NCI-H1092 treated with DMSO at 0.1 percent for 48 hours (cell line): Measurements from ENCODE around the gene LGMN.
"Not testable (repeated sequence)": the region's sequence is repeated elsewhere in the genome, so short reads cannot be mapped to it uniquely, and the experiment has no call there.

Experiments
- DNase-seq: peaks from one replicate; lab custom pipeline; 2025; lab: John Stamatoyannopoulos, UW

The LGMN gene

DNA sequence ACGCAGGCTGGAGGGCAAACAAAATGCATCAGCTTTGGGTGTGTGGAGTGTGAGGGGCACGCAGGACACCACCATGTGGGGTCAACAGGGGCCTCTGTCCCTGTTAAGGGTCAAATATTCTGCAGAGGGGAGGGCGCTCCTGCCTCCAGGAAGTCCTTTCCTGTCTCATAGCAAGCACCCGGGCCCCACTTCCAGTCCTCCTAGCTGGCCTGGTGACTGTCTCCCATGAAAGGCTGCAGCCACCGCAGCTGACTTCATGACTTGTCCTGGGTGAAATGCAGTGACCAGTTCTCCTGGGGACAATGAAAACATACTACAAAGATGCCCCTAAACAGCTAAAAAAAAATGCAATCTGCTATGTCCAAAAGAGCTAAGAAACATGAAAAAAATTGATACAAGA lies 53.6 kb downstream of the LGMN start:
- DNase-seq = no peak

DNA sequence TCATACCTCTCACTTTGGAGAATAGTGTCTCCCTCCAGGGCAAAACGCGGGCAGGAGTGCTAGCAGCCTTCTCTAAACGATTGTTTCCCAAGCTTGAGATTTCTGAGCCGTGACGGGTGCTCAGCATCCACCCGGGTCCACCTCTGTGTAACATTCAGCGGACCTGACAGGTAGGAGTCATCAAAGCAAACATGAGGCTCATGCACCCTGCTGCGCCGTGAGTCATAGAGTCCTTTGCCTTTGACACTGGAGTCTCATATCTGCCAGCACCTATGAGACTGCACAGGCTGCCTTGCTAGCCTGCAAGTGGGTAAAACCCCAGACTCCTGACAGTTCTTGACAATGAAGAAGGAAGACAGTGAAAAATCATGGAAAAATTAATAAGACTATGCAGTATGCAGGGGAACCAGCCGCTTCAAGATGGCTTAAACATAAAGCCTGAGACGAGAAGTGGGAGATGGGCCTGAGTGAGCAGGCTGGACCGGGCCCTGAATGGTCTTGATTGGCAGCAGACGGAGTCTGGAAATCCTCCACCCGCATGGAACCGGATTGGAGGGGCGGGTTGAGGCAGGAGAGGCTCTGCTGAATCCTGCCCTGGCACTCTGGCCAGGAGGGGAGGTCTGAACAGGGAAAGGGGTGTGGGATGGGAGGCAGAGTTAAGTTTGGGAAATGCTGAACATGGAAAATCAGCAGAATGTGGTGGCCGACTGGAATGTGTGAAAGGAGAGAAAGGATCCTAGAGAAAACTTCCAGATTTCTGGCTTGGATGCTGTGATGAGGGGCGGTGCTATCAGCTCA lies 54.2 kb downstream of the LGMN start:
- peak; percentile 55 for DNase-seq

DNA sequence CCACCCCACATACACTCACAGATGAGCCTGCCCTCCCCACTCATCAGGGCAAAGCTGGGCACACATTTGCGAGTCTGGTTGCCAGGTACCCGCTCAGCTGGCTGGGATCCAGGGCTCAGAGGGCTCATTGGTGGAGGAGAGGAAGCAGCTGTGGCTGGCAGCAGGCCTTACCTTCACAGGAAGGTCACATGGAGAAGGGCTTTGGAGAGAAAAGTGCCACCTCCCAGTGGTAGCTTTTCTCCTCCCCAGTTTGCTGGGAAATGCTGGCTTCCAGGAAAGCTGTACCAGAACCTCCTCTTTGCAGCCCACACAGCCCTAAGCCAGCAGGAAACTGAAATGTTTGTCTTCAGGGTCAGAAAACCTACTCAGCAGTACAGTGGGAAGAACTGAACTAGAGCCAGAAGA lies 55.6 kb downstream of the LGMN start:
- peak; percentile 97 for DNase-seq

DNA sequence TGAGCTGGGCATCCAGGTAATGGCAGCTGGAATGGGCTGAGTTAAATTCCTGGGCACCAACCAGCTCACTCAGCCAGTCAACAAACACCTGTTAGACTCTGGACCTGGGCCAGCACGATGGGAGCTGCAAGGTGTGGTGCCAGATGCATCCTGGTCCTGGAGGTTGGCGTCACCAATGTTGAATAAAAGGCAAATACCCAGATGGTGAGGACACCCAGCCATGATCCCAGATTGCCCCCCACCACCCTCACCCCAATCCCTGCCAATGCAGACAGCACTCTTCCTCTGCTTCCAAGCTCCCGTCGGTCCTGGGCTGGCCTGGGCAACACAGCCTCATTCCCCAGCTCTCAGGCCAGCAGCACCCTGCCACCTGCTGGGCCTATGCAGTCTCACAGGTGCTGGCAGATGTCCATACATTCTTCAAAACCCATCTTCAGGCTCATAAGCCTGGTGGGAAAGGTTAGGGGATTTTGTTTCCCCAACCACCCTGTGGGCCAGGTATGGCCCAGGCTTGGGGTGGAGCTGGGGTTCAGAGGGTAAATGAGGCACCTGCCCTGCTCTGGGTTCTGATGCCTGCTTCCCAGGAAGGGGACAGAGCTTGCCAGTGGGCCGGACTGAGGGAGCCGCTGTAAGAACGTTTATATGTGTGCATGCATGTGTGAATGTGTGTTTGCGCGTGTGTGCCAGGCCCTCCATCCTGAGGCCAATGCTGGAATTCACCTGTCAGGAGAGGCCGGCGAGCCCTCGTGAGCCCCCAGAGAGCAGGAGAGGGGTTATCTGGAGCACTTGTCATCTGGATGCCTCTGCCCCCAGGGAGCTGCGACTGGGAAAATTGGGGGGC lies 58.0 kb downstream of the LGMN start:
- DNase-seq = peak; percentile 81

DNA sequence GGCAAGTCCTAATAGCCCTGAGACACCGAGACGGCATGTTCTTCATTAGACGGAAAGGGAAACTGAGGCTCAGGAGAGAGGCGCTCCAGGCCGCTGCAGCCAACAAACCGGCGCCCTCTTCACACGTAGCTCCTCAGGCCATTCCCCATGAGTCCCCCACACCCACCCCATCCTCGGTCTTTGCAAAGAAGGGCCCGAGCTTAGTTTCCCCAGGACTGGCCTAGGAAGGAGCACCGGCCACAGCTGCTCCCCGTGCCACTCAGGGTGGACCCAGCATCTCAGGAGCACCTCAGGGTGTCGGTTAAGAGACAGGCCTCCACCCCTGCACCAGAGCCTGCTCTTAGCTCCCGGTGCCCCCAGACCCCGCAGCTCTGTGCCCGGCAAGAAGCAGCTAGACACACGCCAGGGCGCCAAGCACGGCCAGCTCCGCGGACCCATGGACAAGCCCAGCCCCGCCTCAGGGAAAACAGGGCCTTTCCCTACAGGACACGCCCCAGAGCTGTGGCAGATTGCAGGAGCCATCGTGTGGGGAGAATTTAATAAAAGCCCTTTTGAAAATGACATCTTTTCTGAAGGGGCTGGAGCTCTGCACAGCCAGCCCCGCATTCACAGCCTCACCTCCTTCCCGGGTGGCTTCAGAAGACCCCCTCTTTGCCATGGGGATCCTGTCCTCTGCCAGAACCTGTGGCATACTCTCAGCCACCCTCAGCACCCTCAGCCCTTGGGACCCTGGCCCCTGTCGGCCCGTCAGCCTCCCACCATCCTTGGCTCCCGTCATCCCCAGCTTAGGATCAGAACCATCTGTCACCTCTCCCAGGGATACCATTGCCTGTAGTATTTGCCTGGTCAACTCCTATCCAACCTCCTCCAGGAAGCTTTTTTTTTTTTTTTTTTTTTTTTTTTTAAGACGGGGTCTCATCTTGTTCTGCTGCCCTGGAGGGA lies 59.7 kb downstream of the LGMN start:
- DNase-seq = no peak

DNA sequence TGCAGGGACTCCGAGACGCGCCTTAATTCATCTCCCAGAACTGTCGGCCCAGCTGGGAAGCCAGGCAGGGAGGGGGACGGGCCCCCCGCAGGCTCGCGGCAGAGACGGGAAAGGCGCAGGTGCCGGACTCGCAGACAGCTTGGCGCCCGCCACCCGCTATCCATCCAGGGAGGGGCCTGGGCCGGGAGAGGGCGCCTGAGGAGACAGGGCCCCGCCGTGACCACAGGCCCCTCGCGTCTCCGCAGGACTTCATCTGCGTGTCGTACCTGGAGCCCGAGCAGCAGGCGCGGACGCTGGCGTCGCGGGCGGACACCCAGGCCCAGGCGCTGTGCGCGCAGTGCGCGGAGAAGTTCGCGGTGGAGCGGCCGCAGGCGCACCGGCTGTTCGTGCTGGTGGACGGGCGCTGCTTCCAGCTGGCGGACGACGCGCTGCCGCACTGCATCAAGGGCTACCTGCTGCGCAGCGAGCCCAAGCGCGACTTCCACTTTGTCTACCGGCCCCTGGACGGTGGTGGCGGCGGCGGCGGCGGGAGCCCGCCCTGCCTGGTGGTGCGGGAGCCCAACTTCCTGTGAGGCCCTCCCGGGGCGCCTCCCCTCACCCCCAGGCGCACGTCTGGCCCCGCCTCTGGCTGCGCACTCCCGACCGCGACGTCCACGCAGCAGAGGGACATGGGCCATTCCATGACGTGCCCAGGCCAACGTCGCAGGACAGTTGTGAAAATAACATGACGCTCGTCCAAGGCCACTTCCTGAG lies 60.6 kb downstream of the LGMN start:
- DNase-seq = peak; percentile 65

DNA sequence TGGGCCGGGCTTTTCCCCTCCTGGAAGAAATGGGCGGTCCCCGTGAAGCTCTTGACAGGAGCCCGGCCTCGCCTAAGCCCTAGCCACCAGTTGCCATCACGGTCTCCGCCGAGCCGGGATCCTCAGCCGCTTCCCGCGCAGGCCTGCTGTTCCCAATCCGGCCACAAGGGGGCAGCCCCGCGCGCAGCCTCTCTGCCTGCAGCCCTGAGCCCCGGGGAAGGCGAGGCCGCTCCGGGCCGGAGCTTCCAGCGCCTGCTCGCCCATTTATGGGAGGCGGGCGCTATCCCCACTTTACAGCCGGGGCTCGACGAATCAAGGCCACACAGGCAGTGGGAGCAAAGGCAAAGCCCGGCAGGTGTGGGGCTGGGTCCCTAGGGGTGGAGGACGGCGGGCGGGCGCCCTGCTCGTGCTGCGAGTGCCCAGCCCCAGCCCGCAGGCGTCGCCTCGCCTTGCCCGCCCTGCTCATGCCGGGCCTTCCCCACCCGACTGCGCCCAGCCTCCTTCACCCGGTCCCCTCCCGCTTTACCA lies 61.5 kb downstream of the LGMN start:
- DNase-seq = peak; percentile 77

DNA sequence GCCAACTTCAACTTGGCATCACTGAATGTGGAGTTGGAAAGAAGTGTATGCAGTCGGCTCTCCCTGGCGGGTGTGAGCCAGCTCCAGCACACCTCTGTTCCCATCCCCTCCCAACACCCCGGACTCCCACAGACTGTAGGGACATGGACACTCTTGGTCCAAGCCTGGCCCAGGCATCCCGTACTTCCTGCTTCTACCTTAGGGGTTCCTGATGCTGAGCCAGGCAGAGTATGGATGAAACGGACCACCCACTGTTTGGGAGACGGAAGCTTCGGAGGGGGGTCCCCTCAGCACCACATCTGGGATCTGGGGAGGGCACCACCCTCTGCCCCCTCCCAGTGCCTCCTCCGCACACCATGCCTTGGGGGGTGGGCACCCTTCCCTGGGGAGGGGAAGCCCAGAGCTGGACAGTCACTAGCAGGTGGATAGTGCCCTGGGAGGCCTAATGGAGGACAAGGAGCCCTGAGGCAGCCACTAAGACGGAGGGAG lies 62.0 kb downstream of the LGMN start:
- no peak for DNase-seq

DNA sequence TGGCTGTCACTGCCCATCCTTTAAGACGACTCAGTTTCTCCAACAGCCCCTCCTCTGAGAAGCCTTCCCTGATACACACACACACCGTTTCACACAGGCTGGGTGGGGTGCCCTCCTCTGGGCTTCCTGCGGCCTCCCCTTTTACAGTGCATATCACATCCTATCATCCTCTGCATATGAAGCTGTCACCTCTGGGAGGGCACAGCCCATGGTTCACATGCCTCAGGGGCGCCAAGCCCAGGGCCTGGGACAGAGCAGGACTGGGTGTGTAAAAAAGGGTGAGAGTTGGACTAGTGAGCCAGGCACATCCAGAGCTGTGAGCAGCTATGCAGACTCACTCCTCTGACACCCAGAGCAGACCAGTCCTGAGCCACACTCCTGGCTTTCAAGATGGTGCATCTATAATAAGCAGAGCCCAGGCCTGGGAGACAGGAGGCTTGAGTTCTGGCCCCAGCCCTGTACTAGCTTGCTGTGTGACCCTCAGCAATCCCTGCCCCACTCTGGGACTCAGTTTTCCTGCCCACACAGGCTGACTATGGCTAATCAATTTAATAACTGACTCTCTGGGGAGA lies 62.6 kb downstream of the LGMN start:
- DNase-seq = no peak

DNA sequence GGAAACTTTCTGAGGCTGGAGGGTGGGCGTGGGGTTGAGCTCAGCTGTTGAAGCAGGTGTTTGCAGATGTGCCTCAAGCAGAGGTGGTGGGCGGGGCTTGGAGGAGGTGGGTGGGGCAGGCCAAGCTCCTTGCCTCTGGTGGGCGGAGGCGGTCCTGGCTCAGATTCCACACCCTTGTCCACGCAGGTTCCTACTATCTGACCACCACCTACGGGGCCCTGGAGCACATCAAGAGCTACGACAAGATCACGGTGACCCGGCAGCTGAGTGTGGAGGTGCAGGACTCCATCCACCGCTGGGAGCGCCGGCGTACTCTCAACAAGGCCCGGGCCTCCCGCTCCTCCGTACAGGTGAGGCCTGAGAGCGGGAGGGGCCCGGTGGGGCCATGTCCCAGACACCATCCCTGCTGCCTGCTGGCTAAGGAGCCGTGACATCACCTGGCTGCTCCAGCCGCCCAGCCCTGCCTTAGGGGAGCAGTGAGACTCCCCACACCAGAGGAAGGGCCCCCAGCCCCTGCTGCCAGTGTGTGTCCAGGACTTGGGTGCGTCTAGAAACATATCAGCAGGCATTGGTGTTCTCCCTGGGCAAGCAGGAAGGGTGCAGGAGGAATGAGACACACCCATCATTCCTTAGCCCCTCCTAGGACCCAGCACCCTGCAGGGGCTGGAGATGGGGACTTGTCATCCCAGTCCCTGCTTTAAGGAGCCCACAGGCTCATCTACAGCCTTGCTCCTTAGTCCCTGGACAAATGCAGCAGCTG lies 63.4 kb downstream of the LGMN start:
- no peak for DNase-seq

DNA sequence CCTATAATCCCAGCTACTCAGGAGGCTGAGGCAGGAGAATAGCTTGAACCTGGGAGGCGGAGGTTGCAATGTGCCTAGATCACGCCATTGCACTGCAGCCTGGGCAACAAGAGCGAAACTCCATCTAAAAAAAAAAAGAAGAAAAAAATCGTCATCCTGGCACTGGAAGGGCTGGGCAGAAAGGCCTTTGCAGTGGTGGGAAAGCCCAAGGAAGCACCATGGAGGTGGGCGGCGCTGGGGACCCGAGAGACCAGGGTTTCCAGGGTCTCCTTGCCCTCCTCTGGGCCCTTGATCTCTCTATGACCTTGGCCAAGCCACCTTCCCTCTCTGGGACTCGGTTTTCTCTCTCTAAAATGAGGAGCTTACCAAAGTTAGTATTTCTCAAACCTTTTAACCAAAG lies 65.4 kb downstream of the LGMN start:
- DNase-seq = no peak

DNA sequence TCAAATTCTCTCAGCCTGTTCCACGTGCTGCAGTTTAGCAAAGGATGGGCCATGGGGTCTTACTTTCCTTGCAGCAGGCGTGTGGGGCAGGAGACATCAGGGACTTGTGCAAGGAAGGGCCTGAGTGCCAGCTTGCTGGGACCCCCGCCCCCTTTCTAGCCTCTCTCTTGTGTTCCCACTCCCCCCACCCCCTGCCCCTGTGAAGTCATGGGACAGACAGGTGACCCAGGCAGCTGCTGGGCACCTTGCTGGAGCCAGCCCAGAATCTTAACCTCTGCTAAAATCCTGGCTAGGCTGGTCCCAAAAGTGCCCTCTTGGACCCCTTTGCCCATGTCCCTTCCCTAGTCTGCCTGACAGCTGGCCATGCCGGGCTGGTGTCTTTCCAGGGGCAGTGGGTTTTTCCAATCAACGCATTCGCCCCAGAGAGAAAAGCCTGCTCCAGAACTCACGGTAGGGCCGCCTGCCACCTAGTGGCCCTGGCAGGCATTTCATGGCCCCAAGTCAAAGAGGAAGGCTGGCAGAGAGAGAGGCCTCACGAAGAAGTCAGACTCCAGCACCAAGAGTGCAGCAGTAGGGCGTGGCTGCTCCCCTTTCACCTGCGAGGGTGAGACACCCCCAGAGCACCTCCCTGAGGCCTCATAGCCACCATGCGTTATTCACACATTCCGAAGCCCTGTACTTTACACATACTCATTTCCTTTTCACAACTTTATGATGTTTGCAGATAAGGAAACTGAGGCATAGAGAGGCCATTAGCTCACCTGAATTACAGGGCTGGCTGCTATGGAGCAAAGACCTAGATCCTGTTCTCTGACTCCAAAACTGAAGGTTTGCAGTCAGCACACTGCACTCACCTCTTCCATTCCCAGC lies 67.4 kb downstream of the LGMN start:
- peak; percentile 52 for DNase-seq

DNA sequence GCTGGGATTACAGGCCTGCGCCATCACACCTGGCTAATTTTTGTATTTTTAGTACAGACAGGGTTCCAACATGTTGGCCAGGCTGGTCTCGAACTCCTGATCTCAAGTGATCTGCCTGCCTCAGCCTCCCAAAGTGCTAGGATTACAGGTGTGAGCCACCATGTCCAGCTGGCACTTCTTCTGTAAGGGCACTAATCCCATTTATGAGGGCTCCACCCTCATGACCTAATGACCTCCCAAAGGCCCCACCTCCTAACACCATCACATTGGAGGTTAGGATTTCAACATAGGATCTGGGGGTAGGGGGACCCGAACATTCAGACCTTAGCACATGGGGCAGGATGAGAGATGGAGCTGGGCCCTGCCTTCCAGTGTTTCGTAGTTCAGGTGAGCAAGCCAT lies 68.1 kb downstream of the LGMN start:
- DNase-seq = not testable (repeated sequence)

DNA sequence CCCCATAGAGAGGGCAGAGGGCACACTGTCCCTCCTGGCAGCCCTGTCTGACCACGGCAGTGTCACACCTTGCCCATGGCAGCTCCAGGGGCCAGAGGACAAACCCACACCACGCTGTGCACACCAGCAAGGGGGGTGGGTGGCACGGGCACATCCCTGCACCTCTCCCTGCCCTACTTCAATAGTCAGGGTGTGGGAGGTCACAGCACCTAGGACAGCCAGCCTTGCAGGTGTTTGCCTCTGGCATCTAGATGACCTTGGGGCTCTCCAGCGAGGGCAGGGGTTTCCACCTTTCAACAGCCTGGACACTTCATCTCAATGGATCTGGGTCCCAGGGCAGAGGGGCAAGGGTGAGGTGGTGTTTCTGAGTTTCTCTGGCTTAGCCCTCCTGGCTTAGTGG lies 69.2 kb downstream of the LGMN start:
- no peak for DNase-seq

DNA sequence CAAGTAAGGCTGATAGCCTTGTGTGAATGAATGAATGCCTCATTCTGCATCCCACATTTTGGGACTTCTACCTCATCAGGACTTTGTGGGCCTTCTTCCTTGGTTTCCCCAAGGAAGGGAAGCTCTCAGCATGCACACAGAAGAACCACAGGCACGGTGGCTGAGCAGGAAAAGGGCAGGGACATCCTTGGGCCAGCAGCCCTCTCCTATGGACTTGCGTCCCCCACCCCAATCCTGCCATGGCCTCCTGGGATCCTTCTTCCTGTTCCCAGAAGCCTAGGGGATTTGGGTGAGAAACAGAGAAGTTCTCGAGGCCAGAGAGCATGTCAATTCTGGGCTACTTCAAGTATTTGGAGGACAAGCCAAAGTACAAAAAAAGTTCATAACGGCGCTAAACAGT lies 69.7 kb downstream of the LGMN start:
- no peak for DNase-seq

DNA sequence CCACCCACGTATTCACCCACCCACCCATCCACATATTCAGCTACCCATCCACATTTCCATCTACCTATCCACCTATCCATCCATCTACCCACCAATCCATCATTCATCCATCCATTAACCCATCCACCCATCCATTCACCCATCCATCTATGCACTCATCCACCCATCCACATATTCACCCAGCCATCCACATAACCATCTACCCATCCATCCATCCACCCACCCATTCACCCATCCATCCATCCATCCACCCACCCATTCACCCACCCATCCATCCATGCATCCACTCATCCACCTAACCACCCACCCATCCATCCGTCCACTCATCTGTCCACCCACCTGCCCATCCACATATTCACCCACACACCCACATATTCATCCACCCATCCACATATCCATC lies 70.5 kb downstream of the LGMN start:
- DNase-seq = no peak

DNA sequence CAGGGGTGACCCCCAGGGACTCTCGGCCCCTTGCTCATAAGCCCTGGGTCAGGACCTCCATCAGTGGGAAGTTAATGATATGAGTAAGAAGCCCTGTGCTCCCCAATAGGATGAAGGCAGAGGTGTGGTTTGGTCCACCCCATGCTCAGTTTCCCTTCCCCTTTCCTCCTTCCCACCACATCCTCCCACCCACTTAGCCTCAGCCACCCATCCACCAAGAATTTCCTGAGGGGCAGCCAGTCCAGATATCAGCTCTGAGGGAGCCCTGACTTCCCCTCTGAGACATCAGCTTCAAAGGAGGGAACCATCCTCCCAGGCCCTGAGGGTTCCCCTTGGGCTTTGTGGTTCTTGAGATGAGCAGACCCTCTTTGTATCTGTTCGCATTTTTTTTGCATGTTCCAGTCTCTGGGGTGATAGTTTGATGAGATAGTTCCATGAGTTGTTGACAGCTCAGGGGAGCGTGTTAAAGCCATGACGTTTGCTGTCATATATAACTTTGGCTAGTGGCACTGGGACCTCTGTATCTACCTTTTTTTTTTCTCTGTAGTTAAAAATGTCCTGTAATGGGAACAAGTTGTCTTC lies 71.2 kb downstream of the LGMN start:
- DNase-seq = no peak

DNA sequence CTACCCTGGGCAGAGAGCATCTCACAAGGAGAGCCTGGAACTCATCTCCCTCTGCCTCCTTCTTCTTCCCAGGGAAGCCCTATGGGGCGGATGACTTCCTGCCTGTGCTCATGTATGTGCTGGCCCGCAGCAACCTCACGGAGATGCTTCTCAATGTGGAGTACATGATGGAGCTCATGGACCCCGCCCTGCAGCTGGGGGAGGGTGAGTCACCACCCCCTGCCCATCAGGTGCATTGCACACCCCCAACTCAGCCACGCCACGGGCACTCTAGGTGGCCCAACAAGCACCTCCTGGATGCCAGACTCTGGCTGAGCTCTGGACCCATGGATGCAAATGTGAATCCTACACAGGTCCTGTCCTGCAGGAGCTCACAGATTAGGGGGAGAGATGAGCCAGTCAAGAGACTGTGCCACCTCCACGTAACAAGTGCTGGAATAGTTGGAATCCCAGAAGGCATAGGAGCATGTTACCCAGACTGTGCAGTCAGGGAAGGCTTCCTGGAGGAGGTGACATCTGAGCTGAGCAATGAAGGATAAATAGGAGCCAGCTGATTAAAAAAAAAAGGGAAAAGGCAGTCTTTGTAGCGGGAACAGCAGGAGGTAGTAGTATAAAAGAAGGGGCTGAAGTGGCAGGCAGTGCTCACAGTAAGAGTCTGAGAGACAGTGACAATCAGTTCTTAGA lies 71.9 kb downstream of the LGMN start:
- DNase-seq = no peak
